Measurements from ENCODE around the gene MYBPC2. TPM values are rescaled to one million over a fixed set of nuclear protein-coding genes. Genes with fewer than 3 reads are reported as not detected.

MYBPC2 gene
- total and polyA plus RNA-seq, 9 of the 15 experiments (the other 6 are each of a cell fraction or from before 2014, with no cell fraction given): 0.01 to 0.14 (median 0.04) TPM; not detected in 6

DNA sequence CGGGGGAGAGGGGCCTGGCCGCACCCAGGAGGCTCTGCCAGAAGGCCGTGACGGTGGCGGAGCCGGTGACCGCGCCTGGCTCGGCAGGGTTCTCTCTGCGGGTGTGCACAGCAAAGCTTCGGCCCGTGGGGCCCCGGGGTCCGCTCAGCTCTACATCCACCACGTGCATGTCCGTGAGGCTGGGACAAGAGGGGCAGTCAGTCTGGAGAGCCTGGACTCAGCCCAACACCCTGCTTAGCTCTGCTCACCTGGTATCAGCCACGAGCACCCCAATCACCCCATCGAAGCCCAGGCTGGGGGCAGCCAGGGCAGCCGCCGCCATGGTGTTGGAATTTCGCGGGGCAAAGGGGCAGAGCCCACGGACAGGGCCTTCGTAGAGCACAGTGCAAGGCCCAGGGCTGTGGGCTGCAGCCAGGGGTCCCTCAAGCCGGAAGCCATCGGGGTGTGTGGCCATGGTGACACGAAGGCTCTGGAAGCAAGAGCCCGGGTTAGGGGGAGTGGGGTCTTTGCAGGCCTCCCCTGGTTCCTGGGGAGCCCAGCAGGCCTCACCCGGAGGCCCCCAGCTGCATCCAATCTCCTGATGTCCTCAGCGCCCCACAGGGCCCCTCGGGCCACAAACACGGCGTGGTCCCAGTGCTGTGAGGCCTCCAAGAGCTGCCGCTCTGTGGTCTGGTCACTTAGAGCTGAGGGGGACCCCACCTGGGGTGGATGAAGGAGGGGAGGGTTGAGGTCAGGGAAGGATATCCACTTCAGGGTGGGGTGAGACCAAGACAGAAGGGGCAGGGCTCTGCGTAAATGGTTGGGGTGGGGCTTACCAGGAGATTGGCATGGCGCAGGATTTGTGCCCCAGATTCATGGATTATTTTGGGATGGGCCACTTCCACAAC lies 79.7 kb downstream of the MYBPC2 start:
- peak overlapping the region; percentile 68 to 93 for H3K9ac ChIP-seq (ENCODE audit: insufficient read depth in 1 of 2, low read depth in 2 of 2, low read length in 2 of 2)
- TF ChIP-seq, protein P1, sequence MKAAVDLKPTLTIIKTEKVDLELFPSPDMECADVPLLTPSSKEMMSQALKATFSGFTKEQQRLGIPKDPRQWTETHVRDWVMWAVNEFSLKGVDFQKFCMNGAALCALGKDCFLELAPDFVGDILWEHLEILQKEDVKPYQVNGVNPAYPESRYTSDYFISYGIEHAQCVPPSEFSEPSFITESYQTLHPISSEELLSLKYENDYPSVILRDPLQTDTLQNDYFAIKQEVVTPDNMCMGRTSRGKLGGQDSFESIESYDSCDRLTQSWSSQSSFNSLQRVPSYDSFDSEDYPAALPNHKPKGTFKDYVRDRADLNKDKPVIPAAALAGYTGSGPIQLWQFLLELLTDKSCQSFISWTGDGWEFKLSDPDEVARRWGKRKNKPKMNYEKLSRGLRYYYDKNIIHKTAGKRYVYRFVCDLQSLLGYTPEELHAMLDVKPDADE (conservative IDR thresholded peaks at IDR 0.05; ENCODE audit: control insufficient read depth, low read depth, low read length): no peak
- no peak for TF ChIP-seq TAF1 (IDR thresholded peaks at IDR 0.05; ENCODE audit: control insufficient read depth, extremely low read depth, insufficient read depth, low read length, severe bottlenecking)
- TF ChIP-seq ZNF740 (CRISPR knock-in tag; IDR thresholded peaks at IDR 0.05): no peak
- TF ChIP-seq ZNF740 (tag; IDR thresholded peaks at IDR 0.05): no peak
- no peak for TF ChIP-seq FOXJ2 (tag; IDR thresholded peaks at IDR 0.05)
- TF ChIP-seq PTBP1 (IDR thresholded peaks at IDR 0.05; ENCODE audit: low read depth, low read length): no peak
- TF ChIP-seq GABPB1 (CRISPR knock-in tag; IDR thresholded peaks at IDR 0.05): no peak
- no peak for TF ChIP-seq SRF (CRISPR knock-in tag; IDR thresholded peaks at IDR 0.05)
- no peak for TF ChIP-seq ZNF318 (IDR thresholded peaks at IDR 0.05; ENCODE audit: borderline replicate concordance in 1 of 2, low read depth in 1 of 2)

More for the DNA sequence above, 79.7 kb downstream of the MYBPC2 start:
- peak overlapping the region; percentile 55; the same call in 1 of the 2 replicates for H3K4me3 ChIP-seq
- peak overlapping the region; percentile 85 for H3K4me2 ChIP-seq (ENCODE audit: insufficient read depth, low read length)
- H3K27me3 ChIP-seq (ENCODE audit: control insufficient read depth in 2 of 2, insufficient read depth in 2 of 2, low read length in 2 of 2): no peaks in the 10 kb centered on the region
- no peak for FAIRE-seq
- no peaks in the 10 kb centered on the region; the same call in 2 of the 3 replicates for H3K79me2 ChIP-seq (ENCODE audit: control insufficient read depth, insufficient read depth, low read length)
- peaks cover 5 to 64% of the 10 kb centered on the region in 2 experiments; a peak in 4 of 5 replicates for H3K4me1 ChIP-seq (replicated peaks in 1 of 2; ENCODE audit: control insufficient read depth in 2 of 2, insufficient read depth in 2 of 2, low read length in 2 of 2)
- intact Hi-C loops (cut with micrococcal nuclease): no loop called here
- no peak overlapping the region for H2AFZ ChIP-seq (ENCODE audit: low read depth, low read length)
- CTCF ChIA-PET (ENCODE audit: low intra/inter-chr PET ratio): no interaction called here
- no peak for DNase-seq (ENCODE audit: extremely low read depth in 1 of 4, low spot score in 3 of 4)
- no peaks in the 10 kb centered on the region for H3K36me3 ChIP-seq (ENCODE audit: control insufficient read depth, insufficient read depth, low read length)
- POLR2A ChIA-PET: interaction anchor here (0.6 to 1.5 kb wide), 8 partner anchors 8 to 179 kb away, joined by 3 to 5 read pairs (median 3); no protein-coding TSS in a partner anchor
- H3K9me3 ChIP-seq (replicated peaks; ENCODE audit: control insufficient read depth, insufficient read depth, low read depth, low read length): no peaks in the 10 kb centered on the region
- ATAC-seq: no peak
- peaks cover 4% of the 10 kb centered on the region for H3K9me1 ChIP-seq (ENCODE audit: control insufficient read depth, insufficient read depth, low read length)
- no peaks in the 10 kb centered on the region for H4K20me1 ChIP-seq (replicated peaks; ENCODE audit: control insufficient read depth, insufficient read depth, low read length)
- in situ Hi-C loops (cut with MboI): no loop called here
- BruUV-seq (replicated peaks): no TSS peak
- H3K27ac ChIP-seq (ENCODE audit: extremely low read depth, low read depth, low read length): peak overlapping the region; percentile 74; the same call in 2 of the 3 replicates
- 86% methylated on average over 25 of the region's 36 CpGs for WGBS (ENCODE audit: insufficient coverage, low coverage, missing lambda C conversion rate)

Measured in K562 (cell line).